ENCODE results near the gene PNMT.

Gene PNMT

DNA sequence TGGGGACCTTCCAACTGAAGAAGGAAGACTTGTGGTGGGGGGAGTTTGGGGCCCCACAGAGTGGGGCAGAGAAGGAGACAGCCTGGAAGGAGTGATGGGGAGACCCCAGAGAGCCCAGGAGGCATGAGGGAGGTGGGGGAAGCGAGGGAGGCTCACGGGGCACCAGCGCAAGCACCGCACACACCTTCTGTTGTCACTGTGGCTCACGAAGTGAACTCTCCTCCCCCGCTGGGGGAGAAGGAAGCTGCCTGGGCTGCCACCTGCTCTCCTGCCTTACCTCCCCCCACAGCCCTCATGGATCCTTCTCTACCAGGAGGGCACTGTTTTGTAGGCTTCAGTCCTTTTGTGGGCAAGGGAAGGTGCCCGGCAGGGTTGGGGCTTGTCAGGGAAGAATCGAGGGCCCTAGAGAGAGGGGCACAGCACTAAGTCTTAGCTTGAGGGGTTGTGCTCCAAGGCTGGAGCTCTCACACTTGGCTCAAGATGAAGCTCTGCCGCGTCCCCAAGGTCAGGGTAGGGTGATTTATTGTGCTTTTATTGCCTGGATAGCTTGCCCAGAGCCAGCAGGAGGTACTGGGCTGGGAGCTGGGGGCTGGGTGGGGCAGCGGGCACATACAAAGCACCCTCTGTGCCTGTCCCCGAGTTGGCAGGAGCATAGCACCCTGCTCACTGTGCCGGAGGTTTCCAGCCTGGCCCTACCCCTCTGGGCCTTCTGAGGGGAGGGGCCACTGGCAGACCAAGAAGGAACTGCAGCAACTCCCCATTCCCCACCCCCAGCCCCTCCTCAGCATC lies 35.9 kb upstream of the PNMT start:
- DNase-seq (ENCODE audit: low read depth in 2 of 3, low spot score in 2 of 3): no peak

GRCh38 chr17:39633570-39634183 lies 34.6 kb upstream of the PNMT start:
- DNase-seq (ENCODE audit: low read depth in 2 of 3, low spot score in 2 of 3): no peak

DNA sequence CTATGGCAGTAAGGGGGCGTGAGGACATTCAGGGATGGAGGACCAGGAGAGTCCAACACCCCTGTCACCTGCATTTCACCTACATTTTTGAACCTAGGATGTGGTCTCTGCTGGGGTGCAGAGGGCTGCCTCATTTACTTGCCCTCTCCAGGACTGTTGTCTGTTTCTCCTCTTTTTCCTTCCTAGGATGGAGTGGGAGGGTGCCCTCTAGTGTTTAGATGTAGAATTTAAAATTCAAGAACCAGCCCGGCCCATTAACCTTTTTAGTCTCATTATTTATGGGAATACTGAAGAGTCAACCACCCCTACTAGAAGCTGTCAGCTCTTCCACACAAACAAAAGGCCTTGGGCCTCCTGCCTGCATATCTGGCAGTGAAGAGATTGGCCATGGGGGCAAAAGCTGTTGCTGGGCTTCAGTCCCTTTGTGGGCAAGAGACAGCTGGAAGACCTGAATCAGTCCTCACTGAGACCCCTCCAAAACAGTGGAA lies 33.8 kb upstream of the PNMT start:
- DNase-seq (ENCODE audit: low read depth in 2 of 3, low spot score in 2 of 3): no peak

DNA sequence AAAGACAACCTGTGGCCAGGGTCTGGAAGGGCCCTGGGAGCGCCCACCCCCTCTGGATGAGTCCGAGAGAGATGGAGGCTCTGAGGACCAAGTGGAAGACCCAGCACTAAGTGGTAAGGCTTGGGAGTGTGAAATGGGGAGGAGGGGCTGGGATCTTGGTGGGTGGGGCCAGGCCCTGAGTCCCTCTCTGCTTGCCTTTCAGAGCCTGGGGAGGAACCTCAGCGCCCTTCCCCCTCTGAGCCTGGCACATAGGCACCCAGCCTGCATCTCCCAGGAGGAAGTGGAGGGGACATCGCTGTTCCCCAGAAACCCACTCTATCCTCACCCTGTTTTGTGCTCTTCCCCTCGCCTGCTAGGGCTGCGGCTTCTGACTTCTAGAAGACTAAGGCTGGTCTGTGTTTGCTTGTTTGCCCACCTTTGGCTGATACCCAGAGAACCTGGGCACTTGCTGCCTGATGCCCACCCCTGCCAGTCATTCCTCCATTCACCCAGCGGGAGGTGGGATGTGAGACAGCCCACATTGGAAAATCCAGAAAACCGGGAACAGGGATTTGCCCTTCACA lies 32.6 kb upstream of the PNMT start:
- DNase-seq (ENCODE audit: low read depth in 2 of 3, low spot score in 2 of 3): no peak

DNA sequence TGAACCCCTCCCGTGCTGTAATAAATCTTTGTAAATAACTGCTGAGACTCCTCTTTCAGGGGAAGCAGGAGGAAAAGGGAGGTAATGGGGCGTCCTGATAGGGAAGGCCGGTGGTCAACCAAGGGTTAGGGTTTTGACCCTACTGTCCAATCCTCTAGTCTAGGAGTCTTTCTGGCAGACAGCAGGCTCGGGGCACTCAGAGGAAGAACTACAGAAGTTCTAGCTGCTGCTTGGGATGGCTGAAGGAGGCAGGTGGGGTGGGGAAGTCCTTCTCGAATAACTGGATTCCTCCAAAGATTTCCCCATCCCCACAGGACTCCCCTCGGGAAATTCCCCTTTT lies 31.7 kb upstream of the PNMT start:
- DNase-seq (ENCODE audit: low read depth in 2 of 3, low spot score in 2 of 3): no peak

DNA sequence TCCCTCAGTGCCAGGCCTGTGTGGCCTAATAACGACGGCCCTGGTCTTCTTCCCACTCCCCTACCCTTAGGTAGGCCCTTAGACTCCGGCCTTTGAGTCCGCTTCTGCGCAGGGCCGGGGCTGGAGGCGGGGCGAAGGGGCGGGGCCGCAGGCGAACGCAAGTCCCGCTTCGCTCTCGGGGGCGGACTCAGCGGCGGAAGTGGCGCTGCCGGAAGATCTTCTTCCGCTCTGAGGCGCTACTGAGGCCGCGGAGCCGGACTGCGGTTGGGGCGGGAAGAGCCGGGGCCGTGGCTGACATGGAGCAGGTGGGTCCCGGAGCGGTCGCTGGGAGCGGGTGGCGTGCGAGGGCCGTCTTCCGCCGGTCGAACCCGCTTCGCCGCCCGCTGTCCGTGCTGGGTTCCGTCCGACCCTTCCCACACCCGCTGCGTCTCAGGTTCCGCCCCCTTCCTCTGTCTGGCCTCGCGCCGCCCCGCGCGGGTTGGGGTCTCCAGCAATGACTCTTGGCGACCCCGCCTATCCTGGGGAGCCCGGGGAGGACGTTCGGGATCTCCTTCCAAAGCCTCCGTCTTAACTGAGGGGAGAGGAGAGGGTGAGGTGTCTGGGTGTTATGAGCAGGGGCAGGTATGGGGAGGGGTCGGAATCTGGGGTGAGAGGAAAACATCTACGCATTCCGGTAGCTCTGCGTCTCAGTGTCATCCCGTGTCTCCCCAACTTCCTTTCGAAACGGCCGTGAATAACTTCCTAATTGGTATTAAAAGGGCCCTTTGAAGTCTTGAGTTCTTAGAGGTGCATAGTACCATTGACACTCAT lies 31.1 kb upstream of the PNMT start, which contains the start of gene STARD3:
TSS of gene STARD3 (plus strand) at position 218 of the 810 bp plus-strand sequence. CDS start 16,388 bp downstream, outside the sequence.
- DNase-seq (ENCODE audit: low read depth in 2 of 3, low spot score in 2 of 3): peak; percentile 76 to 81 (median 77)

DNA sequence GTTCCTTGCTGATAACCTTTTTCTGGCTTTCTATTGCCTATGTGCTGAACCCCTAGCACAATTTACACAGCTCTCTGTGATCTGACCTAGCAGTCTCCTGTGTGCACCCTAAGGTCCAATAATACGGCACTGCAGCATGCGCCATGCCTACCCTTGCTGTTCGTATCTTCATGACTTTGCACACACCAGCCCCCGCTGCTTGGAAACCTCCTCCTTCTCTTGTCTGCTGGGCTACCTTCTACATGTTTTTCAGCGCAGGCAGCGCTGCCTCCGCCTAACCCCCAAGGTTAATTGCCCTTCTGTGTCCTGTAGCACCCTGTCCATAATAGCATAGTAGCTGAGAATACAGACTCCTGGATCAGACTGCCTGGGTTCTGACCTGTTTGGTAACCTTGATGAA lies 29.9 kb upstream of the PNMT start:
- no peak for DNase-seq (ENCODE audit: low read depth in 2 of 3, low spot score in 2 of 3)

- DNase-seq (ENCODE audit: low read depth in 2 of 3, low spot score in 2 of 3): no peak
These were observed 29.2 kb upstream of the PNMT start for GRCh38 chr17:39639043-39639442.

DNA sequence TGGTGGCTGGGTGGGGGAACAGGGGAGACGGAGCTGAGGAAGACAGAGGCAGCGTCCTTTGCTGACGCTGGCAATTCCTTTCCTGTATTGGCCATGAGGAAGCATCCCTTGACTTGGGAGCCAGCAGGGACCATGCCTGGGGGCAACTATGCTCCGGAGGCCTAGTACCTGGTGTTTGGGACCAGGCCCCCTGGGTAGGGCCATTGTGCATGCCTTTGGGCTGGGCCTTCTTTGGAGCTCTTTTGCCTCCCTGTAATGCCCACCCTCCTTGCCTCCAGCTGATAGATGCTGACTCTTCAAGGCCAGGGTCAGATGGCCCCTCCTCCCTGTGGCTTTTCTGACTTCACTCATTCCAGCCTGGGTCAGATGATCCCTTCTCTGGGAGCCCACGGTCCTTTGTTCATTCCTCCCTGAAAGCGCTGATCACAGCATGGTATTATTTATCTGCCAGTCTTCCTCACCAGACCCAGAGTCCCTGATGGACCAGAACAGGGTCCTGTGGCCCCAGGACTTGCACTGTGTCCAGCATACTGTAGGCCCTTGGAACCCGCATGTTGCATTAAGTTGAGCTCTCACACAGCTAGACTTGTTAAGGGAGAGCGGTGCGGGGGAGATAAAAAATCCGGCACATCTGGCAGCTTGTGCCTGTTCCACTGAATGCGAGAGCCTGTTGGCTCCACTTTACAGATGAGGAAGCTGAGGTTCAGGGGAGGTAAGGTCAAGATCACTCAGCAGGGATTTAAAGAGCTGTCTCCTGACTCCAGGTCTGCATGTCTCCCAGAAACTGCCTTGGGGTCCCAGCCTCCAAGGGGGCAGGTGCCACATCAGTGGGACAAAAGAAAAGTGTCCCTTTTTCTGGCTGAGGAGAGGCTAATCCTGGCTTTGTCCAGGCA lies 28.4 kb upstream of the PNMT start:
- no peak for DNase-seq (ENCODE audit: low read depth in 2 of 3, low spot score in 2 of 3)

DNA sequence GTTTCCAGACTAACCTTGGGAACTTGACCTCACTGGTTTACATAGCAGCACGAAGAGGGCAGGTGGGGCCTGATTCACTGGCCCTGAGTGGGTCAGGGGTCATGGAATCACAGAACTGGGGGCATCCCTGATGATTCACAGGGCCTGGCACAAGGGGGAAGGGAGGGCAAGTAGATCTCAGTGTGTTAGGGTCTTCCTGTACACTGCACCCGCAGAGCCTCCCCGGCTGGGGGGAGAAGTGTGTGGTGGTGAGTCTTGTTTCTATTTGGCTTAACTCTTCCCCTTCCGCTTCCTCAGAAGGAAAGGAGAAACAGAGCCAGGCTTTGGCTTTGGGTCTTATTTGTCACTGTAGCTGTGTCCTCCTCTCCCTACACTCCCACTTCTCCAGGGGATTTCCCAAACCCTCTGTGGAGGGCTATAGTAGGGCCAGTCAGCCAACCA lies 27.6 kb upstream of the PNMT start:
- DNase-seq (ENCODE audit: low read depth in 2 of 3, low spot score in 2 of 3): no peak

DNA sequence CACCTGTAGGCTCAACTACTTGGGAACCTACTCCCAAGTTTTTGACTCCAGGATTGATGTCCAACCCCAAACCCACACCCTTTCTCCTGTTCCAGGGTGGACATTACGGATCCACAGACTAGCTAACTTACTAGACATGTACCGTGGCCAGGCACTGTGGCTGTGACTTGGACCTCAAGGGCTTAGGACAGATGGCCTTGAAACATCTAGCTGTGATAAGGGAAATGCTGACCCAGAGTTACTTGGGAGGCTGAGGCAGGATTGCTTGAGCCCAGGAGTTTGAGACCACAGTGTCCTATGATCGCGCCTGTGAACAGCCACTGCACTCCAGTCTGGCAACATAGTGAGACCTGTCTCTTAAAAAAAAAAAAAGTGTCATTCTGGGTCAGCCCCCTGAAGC lies 27.2 kb upstream of the PNMT start:
- DNase-seq (ENCODE audit: low read depth in 2 of 3, low spot score in 2 of 3): no peak

DNA sequence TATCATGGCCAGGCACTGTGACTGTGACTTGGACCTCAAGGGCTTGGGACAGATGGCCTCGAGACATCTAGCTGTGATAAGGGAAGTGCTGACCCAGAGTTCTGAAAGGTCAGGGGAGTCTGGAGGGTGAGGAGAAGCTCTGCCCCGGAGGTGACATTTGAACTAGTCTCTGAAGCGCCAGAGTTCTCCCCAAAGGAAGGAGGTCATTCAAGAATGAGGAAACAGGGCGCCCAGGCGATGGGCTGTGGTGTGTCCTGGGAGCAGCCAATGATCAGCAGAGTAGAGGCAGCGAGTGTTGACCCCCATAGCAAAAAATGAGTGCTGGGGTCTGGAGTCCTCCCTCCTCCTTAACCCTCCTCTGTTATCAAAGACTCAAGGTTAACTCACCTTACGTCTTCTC lies 26.4 kb upstream of the PNMT start:
- no peak for DNase-seq (ENCODE audit: low read depth in 2 of 3, low spot score in 2 of 3)

- DNase-seq (ENCODE audit: low read depth in 2 of 3, low spot score in 2 of 3): no peak
These were observed 25.8 kb upstream of the PNMT start for GRCh38 chr17:39642291-39643074.

DNA sequence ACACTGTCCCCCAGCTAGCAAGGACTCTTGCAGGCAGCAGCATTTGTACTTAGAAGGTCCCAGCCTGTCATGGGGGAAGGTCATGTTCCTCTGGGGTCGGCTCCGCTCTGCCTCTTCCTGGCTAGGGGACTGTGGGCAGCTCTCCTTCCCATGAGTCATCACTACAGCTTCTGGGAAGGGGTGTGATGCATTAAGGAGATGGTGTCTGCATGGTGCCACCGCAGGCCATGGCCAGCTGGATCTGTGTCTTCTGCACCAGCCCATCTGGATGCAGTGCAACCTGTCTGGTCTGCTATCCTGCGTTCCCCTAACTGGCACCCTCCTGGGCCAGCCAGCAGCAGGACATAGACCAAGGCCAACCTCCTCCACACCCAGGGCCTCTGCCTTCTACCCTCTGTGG lies 25.0 kb upstream of the PNMT start:
- DNase-seq (ENCODE audit: low read depth in 2 of 3, low spot score in 2 of 3): no peak

- DNase-seq (ENCODE audit: low read depth in 2 of 3, low spot score in 2 of 3): no peak
These were observed 21.0 kb upstream of the PNMT start for GRCh38 chr17:39647256-39647655.

DNA sequence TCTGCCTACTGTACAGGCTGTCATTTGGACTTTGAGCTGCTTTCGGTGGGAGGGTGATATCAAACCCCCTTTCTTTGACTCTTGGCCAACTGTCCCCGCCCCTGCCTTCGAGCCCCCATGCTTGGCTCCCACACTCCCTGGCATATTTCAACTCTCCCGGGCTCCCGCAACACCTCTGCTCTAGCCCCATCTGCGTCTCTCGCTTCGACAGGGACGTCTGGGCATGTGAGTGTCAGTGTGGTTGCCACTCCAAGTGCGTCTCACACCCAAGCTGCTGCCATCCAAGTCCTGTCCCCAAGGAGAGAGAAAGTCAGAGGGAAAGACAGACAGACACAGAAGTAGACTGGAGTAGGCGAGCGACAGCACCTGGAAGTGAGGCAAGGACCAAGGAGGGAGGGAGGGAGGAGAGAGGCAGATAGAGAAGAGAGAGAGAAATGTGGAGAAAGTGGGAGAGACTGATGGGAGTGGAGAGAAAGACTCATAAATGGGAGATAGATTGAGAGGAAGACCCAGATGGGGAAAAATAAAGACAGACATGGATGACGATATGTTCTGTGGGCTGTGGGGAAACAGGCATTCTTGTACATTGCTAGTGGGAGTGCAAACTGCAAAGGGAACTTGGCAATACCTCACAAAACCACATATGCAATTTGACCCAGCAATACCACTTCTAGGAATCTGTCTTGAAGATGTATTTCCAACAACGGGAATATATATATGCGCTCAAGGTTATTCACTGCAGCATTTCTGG lies 19.5 kb upstream of the PNMT start:
- no peak for DNase-seq (ENCODE audit: low read depth in 2 of 3, low spot score in 2 of 3)

DNA sequence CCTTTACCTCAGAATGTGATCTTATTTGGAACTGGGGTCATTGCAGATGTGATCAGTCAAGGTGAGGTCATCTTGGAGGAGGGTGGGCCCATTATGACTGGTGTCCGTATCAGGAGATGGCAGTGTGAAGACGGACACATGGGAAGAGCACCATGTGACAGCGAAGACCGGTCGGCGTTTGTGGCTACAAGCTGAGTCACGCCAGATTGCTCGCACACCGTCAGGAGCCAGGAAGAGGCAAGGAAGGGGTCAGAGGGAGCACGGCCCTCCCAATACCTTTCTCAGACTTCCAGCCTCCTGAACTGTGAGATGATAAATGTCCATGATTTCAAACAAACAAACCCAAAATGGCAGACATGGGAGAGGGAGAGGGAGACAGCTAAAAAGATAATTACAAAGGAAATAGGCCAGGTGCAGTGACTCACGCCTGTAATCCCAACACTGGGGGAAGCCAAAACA lies 18.1 kb upstream of the PNMT start:
- no peak for DNase-seq (ENCODE audit: low read depth in 2 of 3, low spot score in 2 of 3)

- no peak for DNase-seq (ENCODE audit: low read depth in 2 of 3, low spot score in 2 of 3)
These were observed 16.2 kb upstream of the PNMT start for GRCh38 chr17:39651923-39652586.
